Measurements from ENCODE around the gene ASB13. TPM values are rescaled to one million over a fixed set of nuclear protein-coding genes. Genes with fewer than 3 reads are reported as not detected.

The ASB13 gene
- total RNA-seq, 1 experiment from 2014 or later: 12.7 TPM

- in situ Hi-C loops (cut with HindIII; ENCODE audit: low pct_unique_long_range_greater_than_20kb, low sequenced_read_pairs): no loop called here
- DNase-seq (ENCODE audit: low read depth, low spot score): no peak
These were observed 77.3 kb downstream of the ASB13 start for GRCh38 chr10:5589011-5589660.

Small RNAs within 50 kb of the gene (small RNA-seq; reads per million reads assigned to genes)
- gene AL365356.2: 0 reads per million in 2 experiments
- gene RN7SL445P: 0 reads per million in 2 experiments

Other genes starting within 250 kb of the ASB13 start
- not detected in 2 replicates for gene CALML5, start 167.0 kb downstream of the ASB13 start, total RNA-seq (2014; rRNA removed; shearing (Covaris generic))
- not detected in 2 replicates for gene CALML3, start 141.6 kb downstream of the ASB13 start, total RNA-seq (2014; rRNA removed; shearing (Covaris generic))
- 49.3 and 52.6 TPM in 2 replicates for gene TASOR2, start 18.2 kb upstream of the ASB13 start, total RNA-seq (2014; rRNA removed; shearing (Covaris generic))
- 281 and 287 TPM in 2 replicates for gene GDI2, start 146.8 kb upstream of the ASB13 start, total RNA-seq (2014; rRNA removed; shearing (Covaris generic))
- 8.9 and 9.2 TPM in 2 replicates for gene ANKRD16, start 223.3 kb upstream of the ASB13 start, total RNA-seq (2014; rRNA removed; shearing (Covaris generic))
- 70.9 and 75.8 TPM in 2 replicates for gene FBH1, start 223.6 kb upstream of the ASB13 start, total RNA-seq (2014; rRNA removed; shearing (Covaris generic))

All from SK-MEL-5 (cell line).